MM.1S (cell line): ENCODE measurements around the gene RRP15.

ENCODE experiments used
- CTCF ChIP-seq: fragments of 300-600 bp; sonication (generic); IDR thresholded peaks from 2 replicates; pipeline ENCODE4 v1.5.1; 2016; ENCODE audit warnings: antibody characterized with exemption, low read length, mixed read lengths
- EZH2 ChIP-seq: fragments of 300-600 bp; sonication (generic); optimal IDR thresholded peaks from 2 replicates; pipeline ENCODE3; 2017; ENCODE audit warnings: low read depth, mild to moderate bottlenecking, antibody characterized with exemption, low read length, mixed read lengths
- EZH2phosphoT487 ChIP-seq: fragments of 300-600 bp; sonication (generic); IDR thresholded peaks from 2 replicates; pipeline ENCODE4 v1.6.1; 2018; ENCODE audit warnings: antibody characterized with exemption, low read length

- TF ChIP-seq CTCF (no peak), EZH2phosphoT487 (no peak), EZH2 (no peak)
Measured at GRCh38 chr1:218347336-218347722, 62.2 kb downstream of the RRP15 start.
